Tibial nerve (tissue), 4 donors: ENCODE results near the gene L3MBTL1. TPM values are rescaled to one million over a fixed set of nuclear protein-coding genes. Genes with fewer than 3 reads are reported as not detected.

ENCODE experiments used
- DNase-seq, 2 donors: peaks; one replicate each; pipeline ENCODE4 v3.0.0-alpha.2; 2019; ENCODE audit warnings: low spot score in 2 of 2
- H3K27ac ChIP-seq, 4 donors: fragments of 200-600 bp; sonication (generic) in 3 of 4; one replicate each; pipeline ENCODE4 v1.5.1; 2017 to 2019; ENCODE audit warnings: mild to moderate bottlenecking in 1 of 4
- H3K27me3 ChIP-seq, 2 donors: fragments of 200-600 bp; sonication (generic) in 1 of 2; one replicate each; pipeline versions ENCODE4 v1.5.1 to v1.6.0; 2017 to 2019
- H3K36me3 ChIP-seq, 3 donors: fragments of 200-600 bp; sonication (generic); one replicate each; pipeline ENCODE4 v1.5.1; 2018 to 2019
- H3K4me1 ChIP-seq, 4 donors: fragments of 200-600 bp; sonication (generic) in 3 of 4; one replicate each; pipeline ENCODE4 v1.5.1; 2017 to 2019
- H3K4me3 ChIP-seq, 4 donors: fragments of 200-600 bp; sonication (generic) in 3 of 4; one replicate each; pipeline ENCODE4 v1.5.1; 2017 to 2019; ENCODE audit warnings: mild to moderate bottlenecking in 1 of 4, moderate library complexity in 1 of 4
- H3K9me3 ChIP-seq, 4 donors: fragments of 200-600 bp; sonication (generic) in 3 of 4; one replicate each; pipeline ENCODE4 v1.5.1; 2017 to 2019
- EP300 ChIP-seq, 2 donors: sonication (generic); formaldehyde crosslinking; IDR thresholded peaks; one replicate each; pipeline ENCODE4 v1.6.1; 2017; ENCODE audit warnings: antibody characterized with exemption in 2 of 2, mild to moderate bottlenecking in 1 of 2
- POLR2A ChIP-seq, 2 donors: fragments of 450-650 bp; IDR thresholded peaks; one replicate each; pipeline ENCODE4 v1.6.1; 2017; ENCODE audit warnings: antibody characterized with exemption in 2 of 2, mild to moderate bottlenecking in 2 of 2, moderate library complexity in 2 of 2
- WGBS, 2 donors: methylation state at CpG; one replicate each; pipeline ENCODE4 v1.1.5; 2018; 5-methylcytosine and 5-hydroxymethylcytosine counted together
- total RNA-seq, 4 donors: library from RNA; depleted of rRNA; stranded (reverse); fragments of >200 nt; gene quantifications; one replicate each; pipeline ENCODE4 v1.1.0, GENCODE V29; 2016
- TF ChIP-seq, protein P1 (sequence below), 5 experiments: fragments of 200-600 bp in 3 of 5; fragments of 450-650 bp in 2 of 5; sonication (generic) in 3 of 5; IDR thresholded peaks; one replicate each; pipeline ENCODE4 v1.5.1; 2016 to 2019; ENCODE audit warnings: antibody characterized with exemption in 5 of 5, mild to moderate bottlenecking in 3 of 5, moderate library complexity in 2 of 5

L3MBTL1 gene
- total RNA-seq, 4 donors from 2014 or later, result 17.7 to 29.3 (median 22.7) TPM

DNA sequence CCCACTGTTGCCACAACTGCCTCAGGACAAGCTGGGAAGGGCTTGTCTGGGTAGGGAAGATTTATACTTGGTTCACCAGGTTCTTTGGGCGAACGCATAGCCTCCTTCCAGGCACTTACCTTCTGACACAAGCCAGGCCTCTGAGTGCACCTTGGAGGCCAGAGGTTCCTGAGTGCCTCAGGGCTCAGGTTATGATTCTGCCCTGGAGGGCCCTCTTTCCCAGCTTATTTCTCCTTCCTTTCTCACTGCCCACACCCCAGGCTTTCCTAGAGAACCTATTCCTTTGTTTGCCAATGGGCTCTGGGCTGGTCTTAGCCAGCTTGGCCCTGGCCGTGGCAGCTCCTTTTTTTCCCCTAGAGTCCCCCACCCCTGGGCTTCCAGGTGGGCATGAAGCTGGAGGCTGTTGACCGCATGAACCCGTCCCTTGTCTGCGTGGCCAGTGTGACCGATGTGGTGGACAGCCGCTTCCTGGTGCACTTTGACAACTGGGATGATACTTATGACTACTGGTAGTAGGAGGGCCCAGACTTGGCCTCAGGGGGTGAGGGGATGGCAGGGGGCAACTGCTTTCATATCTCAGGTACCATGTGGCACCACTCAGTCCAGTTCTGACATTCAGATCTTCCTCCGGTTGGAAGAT lies 25.0 kb downstream of the L3MBTL1 start:
- no peak for DNase-seq
- no peaks in the 10 kb centered on the region for H3K9me3 ChIP-seq
- 91 to 96% methylated on average over 9 of the region's 9 CpGs for WGBS, 2 donors
- no peak overlapping the region for H3K27ac ChIP-seq
- peaks cover 0 to 51% (median 0%) of the 10 kb centered on the region in 3 donors for H3K36me3 ChIP-seq
- no peaks in the 10 kb centered on the region for H3K4me1 ChIP-seq
- TF ChIP-seq, protein P1, sequence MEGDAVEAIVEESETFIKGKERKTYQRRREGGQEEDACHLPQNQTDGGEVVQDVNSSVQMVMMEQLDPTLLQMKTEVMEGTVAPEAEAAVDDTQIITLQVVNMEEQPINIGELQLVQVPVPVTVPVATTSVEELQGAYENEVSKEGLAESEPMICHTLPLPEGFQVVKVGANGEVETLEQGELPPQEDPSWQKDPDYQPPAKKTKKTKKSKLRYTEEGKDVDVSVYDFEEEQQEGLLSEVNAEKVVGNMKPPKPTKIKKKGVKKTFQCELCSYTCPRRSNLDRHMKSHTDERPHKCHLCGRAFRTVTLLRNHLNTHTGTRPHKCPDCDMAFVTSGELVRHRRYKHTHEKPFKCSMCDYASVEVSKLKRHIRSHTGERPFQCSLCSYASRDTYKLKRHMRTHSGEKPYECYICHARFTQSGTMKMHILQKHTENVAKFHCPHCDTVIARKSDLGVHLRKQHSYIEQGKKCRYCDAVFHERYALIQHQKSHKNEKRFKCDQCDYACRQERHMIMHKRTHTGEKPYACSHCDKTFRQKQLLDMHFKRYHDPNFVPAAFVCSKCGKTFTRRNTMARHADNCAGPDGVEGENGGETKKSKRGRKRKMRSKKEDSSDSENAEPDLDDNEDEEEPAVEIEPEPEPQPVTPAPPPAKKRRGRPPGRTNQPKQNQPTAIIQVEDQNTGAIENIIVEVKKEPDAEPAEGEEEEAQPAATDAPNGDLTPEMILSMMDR (IDR thresholded peaks at IDR 0.05), result no peak
- TF ChIP-seq EP300 (IDR thresholded peaks at IDR 0.05) (no peak), POLR2A (IDR thresholded peaks at IDR 0.05) (no peak)
- no peak overlapping the region for H3K4me3 ChIP-seq
- no peaks in the 10 kb centered on the region for H3K27me3 ChIP-seq

DNA sequence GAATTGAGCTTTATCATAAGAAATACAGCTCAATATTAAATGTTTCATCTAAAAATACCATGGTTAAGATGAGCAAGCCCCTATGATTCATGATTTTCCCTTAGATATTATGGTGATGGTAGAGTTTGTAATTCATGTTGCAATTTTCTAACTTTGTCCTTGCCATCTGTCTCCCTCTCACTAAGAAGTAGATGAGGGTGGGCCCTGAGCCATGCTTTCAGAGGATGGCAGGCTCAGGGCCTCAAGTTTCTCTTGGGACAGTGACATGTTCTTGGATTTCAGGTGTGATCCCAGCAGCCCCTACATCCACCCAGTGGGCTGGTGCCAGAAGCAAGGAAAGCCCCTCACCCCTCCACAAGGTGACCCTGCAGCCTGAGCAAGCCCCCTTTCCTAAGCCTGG lies 25.6 kb downstream of the L3MBTL1 start:
- Histone ChIP-seq H3K4me1 (no peaks in the 10 kb centered on the region), H3K36me3 (peaks cover 0 to 51% (median 0%) of the 10 kb centered on the region in 3 donors), H3K4me3 (no peak overlapping the region), H3K9me3 (no peaks in the 10 kb centered on the region), H3K27me3 (no peaks in the 10 kb centered on the region), H3K27ac (no peak overlapping the region)
- TF ChIP-seq, protein P1 (IDR thresholded peaks at IDR 0.05), result no peak
- TF ChIP-seq EP300 (IDR thresholded peaks at IDR 0.05), result no peak
- TF ChIP-seq POLR2A (IDR thresholded peaks at IDR 0.05), result no peak
- DNase-seq, result no peak

DNA sequence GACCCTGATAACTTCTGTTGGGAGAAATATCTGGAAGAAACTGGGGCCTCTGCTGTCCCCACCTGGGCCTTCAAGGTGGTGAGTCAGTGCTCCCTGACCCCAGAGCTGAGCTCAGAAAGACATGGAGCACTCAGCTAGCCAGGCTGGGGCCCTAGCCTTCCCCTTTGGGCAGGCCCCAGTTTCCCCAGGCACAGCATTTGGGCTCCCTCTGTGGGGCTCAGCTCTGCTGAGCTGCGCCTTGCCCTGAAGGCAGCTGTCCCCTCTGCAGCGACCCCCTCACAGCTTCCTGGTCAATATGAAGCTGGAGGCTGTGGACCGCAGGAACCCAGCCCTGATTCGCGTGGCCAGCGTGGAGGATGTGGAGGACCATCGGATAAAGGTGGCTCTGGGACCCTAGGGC lies 26.5 kb downstream of the L3MBTL1 start:
- Histone ChIP-seq H3K36me3 (peaks cover 0 to 48% (median 0%) of the 10 kb centered on the region in 3 donors), H3K4me3 (no peak overlapping the region), H3K27me3 (no peaks in the 10 kb centered on the region), H3K27ac (no peak overlapping the region), H3K9me3 (no peaks in the 10 kb centered on the region), H3K4me1 (no peaks in the 10 kb centered on the region)
- 94 to 95% methylated on average over 7 of the region's 7 CpGs for WGBS, 2 donors
- TF ChIP-seq, protein P1 (IDR thresholded peaks at IDR 0.05), result no peak
- TF ChIP-seq EP300 (IDR thresholded peaks at IDR 0.05) (no peak), POLR2A (IDR thresholded peaks at IDR 0.05) (no peak)
- DNase-seq, result no peak

DNA sequence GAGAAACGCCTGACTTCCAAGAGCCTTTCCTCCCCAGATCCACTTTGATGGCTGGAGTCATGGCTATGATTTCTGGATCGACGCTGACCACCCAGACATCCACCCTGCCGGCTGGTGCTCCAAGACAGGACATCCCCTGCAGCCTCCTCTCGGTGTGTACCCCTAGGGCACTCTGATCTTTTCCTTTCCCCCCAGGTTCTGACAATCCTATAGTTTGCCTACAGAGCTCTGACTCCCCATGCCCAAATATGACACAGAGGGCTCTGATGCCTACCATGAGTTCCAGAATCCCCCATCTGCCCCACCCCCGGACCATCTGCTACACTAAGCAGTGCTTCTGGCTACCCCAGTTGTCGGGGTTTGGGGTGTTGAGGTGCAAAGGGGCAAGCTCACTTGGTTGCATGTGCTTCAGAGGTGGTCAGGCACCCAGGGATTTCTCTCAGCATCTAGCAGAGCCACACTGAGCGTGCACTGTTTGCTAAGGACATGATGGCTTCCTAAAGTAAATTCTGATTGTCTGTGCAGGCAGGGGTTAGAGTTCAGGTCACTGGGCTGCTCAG lies 27.4 kb downstream of the L3MBTL1 start:
- peaks cover 0 to 57% (median 0%) of the 10 kb centered on the region in 3 donors for H3K36me3 ChIP-seq
- 85 to 90% methylated on average over 8 of the region's 8 CpGs for WGBS, 2 donors

More for the DNA sequence above, 27.4 kb downstream of the L3MBTL1 start:
- Histone ChIP-seq H3K4me3 (no peak overlapping the region), H3K4me1 (no peaks in the 10 kb centered on the region), H3K27ac (no peak overlapping the region), H3K9me3 (no peaks in the 10 kb centered on the region), H3K27me3 (no peaks in the 10 kb centered on the region)
- no peak for DNase-seq
- TF ChIP-seq EP300 (IDR thresholded peaks at IDR 0.05), result no peak
- TF ChIP-seq, protein P1 (IDR thresholded peaks at IDR 0.05), result no peak
- no peak for TF ChIP-seq POLR2A (IDR thresholded peaks at IDR 0.05)
